ENCODE measurements around the gene NFIA.
"Not testable (repeated sequence)": the region's sequence is repeated elsewhere in the genome, so short reads cannot be mapped to it uniquely, and the experiment has no call there.

Gene NFIA

DNA sequence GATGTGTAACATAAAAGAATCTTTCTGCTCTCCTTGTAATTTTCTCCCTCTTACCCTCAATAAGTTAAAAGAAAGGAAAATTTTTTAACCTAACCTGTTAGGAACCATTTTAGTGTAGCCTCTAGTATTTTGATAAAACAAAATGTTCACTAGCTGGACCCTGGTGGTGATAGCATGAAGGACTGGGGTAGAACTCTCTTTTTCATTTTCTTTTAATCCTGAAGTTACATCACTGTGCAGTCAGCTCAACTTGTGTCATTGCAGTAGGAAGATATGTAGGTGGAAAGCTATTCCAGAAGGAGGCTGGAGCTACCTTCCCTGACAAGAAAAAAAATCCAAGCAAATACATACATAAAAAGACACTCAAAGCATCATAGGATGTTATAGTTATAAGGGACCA lies 39.3 kb downstream of the NFIA start:
- DNase-seq (ENCODE audit: insufficient read length, low spot score) (no peak), FAIRE-seq (no peak)
- TF ChIP-seq POLR2A (IDR thresholded peaks at IDR 0.05; ENCODE audit: low read depth, low read length) (no peak), POLR2AphosphoS5 (IDR thresholded peaks at IDR 0.05; ENCODE audit: low read depth, low read length) (no peak), PAX5 (IDR thresholded peaks at IDR 0.05; ENCODE audit: insufficient read depth, low read length, severe bottlenecking) (no peak), TAF1 (IDR thresholded peaks at IDR 0.05; ENCODE audit: low read depth, low read length) (no peak), POU2F2 (IDR thresholded peaks at IDR 0.05; ENCODE audit: low read depth, low read length) (no peak), SPI1 (IDR thresholded peaks at IDR 0.05; ENCODE audit: low read depth, low read length) (no peak)

DNA sequence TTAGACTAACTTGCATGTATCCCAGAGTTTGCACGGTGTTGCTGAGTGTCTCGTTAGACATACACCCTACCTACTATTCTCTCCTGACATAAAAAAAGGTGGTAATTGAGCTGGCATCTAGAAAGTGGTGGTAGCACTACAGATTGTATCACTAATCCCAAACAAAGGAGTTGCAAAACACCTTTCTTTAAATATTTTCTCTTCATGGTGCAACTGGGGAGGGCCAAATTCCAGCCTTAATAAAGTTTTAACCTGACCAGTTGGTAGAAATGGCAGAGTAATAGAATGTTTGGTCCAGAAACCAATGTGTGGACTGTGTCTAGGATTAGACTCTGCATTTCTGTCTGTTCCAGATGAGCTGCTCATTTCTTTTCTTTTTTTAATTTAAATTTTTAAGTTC lies 40.0 kb downstream of the NFIA start:
- FAIRE-seq, result no peak

DNA sequence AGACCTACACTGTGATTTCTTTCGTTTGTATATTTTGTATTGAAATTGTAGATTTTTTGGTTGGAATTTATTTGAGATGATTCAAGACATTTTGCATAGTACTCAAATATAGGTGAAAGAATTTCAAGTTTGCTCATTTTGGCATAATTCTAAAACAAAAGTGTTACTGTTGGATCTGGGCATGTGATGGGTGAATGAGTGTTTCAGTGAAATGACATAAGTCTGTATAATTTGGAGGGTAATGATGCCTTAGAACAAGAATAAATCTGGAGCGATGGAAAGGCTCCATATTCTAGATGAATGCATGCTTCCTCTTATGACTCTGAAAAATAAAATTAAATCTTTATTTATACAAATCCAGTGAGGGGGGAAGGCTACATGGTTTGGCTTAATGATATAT lies 41.0 kb downstream of the NFIA start:
- no peak for DNase-seq (ENCODE audit: insufficient read length, low spot score)
- TF ChIP-seq POLR2AphosphoS5 (IDR thresholded peaks at IDR 0.05; ENCODE audit: low read depth, low read length) (no peak), POU2F2 (IDR thresholded peaks at IDR 0.05; ENCODE audit: low read depth, low read length) (no peak), PAX5 (IDR thresholded peaks at IDR 0.05; ENCODE audit: insufficient read depth, low read length, severe bottlenecking) (no peak), POLR2A (IDR thresholded peaks at IDR 0.05; ENCODE audit: low read depth, low read length) (no peak), SPI1 (IDR thresholded peaks at IDR 0.05; ENCODE audit: low read depth, low read length) (no peak), TAF1 (IDR thresholded peaks at IDR 0.05; ENCODE audit: low read depth, low read length) (no peak)
- no peak for FAIRE-seq

More for the DNA sequence above, 40.0 kb downstream of the NFIA start:
- no peak for TF ChIP-seq SPI1 (IDR thresholded peaks at IDR 0.05; ENCODE audit: low read depth, low read length)
- TF ChIP-seq PAX5 (IDR thresholded peaks at IDR 0.05; ENCODE audit: insufficient read depth, low read length, severe bottlenecking), result no peak
- no peak for TF ChIP-seq TAF1 (IDR thresholded peaks at IDR 0.05; ENCODE audit: low read depth, low read length)
- no peak for TF ChIP-seq POLR2A (IDR thresholded peaks at IDR 0.05; ENCODE audit: low read depth, low read length)
- no peak for TF ChIP-seq POU2F2 (IDR thresholded peaks at IDR 0.05; ENCODE audit: low read depth, low read length)
- TF ChIP-seq POLR2AphosphoS5 (IDR thresholded peaks at IDR 0.05; ENCODE audit: low read depth, low read length), result no peak
- DNase-seq (ENCODE audit: insufficient read length, low spot score), result no peak

DNA sequence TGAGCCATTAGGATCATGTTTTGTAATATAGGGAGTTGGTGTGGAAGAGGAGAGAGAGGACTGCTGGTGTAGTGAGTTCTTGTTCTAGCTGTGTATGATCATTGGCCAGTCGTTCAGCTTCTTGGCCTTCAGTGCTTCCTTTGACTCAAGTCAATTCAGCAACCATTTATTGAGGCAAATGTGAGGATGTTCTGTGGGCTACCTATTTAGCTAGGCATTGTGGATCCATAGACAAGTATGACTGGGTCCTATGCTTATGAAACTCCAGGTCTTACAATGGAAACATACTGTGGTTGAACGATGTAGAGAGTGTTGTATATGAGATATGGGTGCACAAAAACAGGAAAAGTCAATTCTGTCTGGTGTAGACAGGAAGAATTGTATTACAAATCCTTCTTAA lies 41.7 kb downstream of the NFIA start:
- TF ChIP-seq POLR2A (IDR thresholded peaks at IDR 0.05; ENCODE audit: low read depth, low read length) (no peak), SPI1 (IDR thresholded peaks at IDR 0.05; ENCODE audit: low read depth, low read length) (no peak), TAF1 (IDR thresholded peaks at IDR 0.05; ENCODE audit: low read depth, low read length) (no peak), PAX5 (IDR thresholded peaks at IDR 0.05; ENCODE audit: insufficient read depth, low read length, severe bottlenecking) (no peak), POU2F2 (IDR thresholded peaks at IDR 0.05; ENCODE audit: low read depth, low read length) (no peak), POLR2AphosphoS5 (IDR thresholded peaks at IDR 0.05; ENCODE audit: low read depth, low read length) (no peak)
- FAIRE-seq, result no peak
- DNase-seq (ENCODE audit: insufficient read length, low spot score), result no peak

DNA sequence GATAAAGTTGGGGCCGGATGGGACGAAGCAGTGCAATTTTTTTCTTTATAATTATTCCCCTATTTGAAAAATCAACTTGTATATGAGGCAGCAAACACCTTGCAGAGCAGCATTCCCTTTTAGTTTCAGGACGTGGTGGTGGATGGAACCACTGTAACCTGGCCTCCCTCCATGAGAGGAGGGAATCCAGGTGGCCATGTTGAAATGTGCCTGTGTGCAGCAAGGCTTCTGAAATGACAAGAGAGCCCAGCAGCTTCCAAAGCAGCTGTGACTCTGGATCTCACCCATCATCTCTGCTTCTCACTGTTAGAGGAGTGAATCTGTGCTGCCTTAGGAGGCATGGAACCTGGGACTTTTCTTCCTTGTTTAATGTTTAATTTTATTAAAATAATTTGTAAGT lies 42.3 kb downstream of the NFIA start:
- TF ChIP-seq POU2F2 (IDR thresholded peaks at IDR 0.05; ENCODE audit: low read depth, low read length), result no peak
- no peak for TF ChIP-seq TAF1 (IDR thresholded peaks at IDR 0.05; ENCODE audit: low read depth, low read length)
- TF ChIP-seq PAX5 (IDR thresholded peaks at IDR 0.05; ENCODE audit: insufficient read depth, low read length, severe bottlenecking), result no peak
- TF ChIP-seq SPI1 (IDR thresholded peaks at IDR 0.05; ENCODE audit: low read depth, low read length), result no peak
- no peak for TF ChIP-seq POLR2AphosphoS5 (IDR thresholded peaks at IDR 0.05; ENCODE audit: low read depth, low read length)
- no peak for TF ChIP-seq POLR2A (IDR thresholded peaks at IDR 0.05; ENCODE audit: low read depth, low read length)
- FAIRE-seq, result no peak
- DNase-seq (ENCODE audit: insufficient read length, low spot score), result no peak

DNA sequence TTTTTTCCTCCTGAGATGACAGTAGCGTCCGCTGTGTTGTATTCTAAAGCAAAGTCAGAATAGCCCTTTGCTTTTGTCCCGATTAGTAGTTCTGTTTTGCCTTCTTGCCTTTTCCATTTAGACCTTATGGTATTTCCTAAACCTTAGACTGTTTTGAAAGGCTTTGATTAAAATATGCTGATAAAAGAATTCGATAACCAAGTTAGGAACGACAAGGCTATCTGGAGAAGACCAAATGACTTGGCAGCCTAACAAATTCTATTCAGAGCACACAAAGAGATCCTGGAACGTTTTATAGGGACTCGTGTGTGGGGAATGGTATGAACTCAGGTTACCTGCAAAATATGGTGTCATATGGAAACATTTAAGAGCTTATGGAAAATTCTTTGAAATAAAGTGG lies 42.9 kb downstream of the NFIA start:
- FAIRE-seq, result no peak

DNA sequence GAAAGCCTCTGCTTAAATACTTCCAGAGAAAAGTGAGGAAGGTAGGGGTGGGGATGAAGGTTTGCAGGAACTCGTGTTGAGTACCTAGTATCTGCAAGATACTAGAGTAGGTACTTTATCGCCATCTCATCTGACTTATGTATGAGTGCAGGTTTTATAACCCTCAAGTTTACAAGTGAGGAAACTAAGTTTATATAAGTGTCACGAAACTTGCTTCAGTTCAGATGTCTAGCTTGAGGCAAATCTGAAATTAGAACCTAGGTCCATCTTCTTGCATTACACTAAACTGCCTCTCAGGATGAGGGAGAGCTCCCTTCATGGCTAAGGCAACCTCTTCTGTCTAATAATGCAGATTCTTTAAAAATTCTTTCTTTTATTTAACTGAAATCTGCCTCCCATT lies 43.5 kb downstream of the NFIA start:
- FAIRE-seq (no peak), DNase-seq (ENCODE audit: insufficient read length, low spot score) (no peak)
- TF ChIP-seq POLR2AphosphoS5 (IDR thresholded peaks at IDR 0.05; ENCODE audit: low read depth, low read length) (no peak), POU2F2 (IDR thresholded peaks at IDR 0.05; ENCODE audit: low read depth, low read length) (no peak), PAX5 (IDR thresholded peaks at IDR 0.05; ENCODE audit: insufficient read depth, low read length, severe bottlenecking) (no peak), TAF1 (IDR thresholded peaks at IDR 0.05; ENCODE audit: low read depth, low read length) (no peak), SPI1 (IDR thresholded peaks at IDR 0.05; ENCODE audit: low read depth, low read length) (no peak), POLR2A (IDR thresholded peaks at IDR 0.05; ENCODE audit: low read depth, low read length) (no peak)

More for the DNA sequence above, 42.9 kb downstream of the NFIA start:
- DNase-seq (ENCODE audit: insufficient read length, low spot score), result no peak
- TF ChIP-seq POLR2A (IDR thresholded peaks at IDR 0.05; ENCODE audit: low read depth, low read length) (no peak), PAX5 (IDR thresholded peaks at IDR 0.05; ENCODE audit: insufficient read depth, low read length, severe bottlenecking) (no peak), POLR2AphosphoS5 (IDR thresholded peaks at IDR 0.05; ENCODE audit: low read depth, low read length) (no peak), TAF1 (IDR thresholded peaks at IDR 0.05; ENCODE audit: low read depth, low read length) (no peak), SPI1 (IDR thresholded peaks at IDR 0.05; ENCODE audit: low read depth, low read length) (no peak), POU2F2 (IDR thresholded peaks at IDR 0.05; ENCODE audit: low read depth, low read length) (no peak)

DNA sequence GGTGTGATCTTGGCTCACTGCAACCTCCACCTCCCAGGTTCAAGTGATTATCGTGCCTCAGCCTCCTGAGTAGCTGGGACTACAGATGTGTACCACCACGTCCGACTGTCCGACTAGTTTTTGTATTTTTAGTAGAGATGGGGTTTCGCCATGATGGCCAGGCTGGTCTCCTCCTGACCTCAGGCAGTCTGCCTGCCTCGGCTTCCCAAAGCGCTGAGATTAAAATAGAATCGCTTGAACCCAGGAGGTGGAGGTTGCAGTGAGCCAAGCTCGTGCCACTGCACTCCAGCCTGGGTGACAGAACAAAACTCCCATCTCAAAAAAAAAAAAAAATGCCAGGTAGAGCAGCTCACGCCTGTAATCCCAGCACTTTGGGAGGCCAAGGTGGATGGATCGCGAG lies 44.5 kb downstream of the NFIA start:
- DNase-seq (ENCODE audit: insufficient read length, low spot score); FAIRE-seq: not testable (repeated sequence)

DNA sequence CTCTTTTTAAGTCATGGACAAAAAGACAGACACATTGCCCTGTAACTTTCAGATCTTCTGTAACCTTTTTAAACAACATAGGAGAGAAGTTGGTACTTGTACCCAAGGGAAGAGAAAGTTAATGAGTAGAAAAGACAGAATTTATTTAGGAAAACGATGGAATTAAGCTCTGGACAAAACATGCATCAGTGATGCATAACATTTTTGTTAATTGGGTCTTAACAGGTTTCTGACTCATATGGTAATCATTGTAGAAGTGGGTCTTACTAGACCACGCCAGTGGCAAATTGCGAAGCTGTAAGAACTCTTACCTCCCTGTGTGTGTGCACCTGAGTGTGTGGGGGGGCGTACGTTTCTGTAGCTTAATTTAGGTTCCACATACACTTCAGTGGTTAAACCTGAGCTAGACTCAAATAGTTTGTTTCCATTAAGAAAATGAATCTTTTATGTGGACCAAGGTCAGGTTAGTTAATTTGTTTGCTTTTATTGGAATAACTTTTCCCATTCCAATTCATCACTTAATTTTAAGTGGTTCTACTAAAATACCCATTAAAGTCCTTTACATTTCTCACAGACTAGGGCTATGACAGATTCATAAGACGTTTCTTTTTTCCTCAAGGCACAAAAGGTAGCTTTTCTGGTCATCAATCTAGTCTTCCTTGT lies 48.1 kb downstream of the NFIA start:
- no peak for TF ChIP-seq POU2F2 (IDR thresholded peaks at IDR 0.05; ENCODE audit: low read depth, low read length)
- no peak for TF ChIP-seq TAF1 (IDR thresholded peaks at IDR 0.05; ENCODE audit: low read depth, low read length)
- no peak for TF ChIP-seq POLR2A (IDR thresholded peaks at IDR 0.05; ENCODE audit: low read depth, low read length)
- no peak for TF ChIP-seq POLR2AphosphoS5 (IDR thresholded peaks at IDR 0.05; ENCODE audit: low read depth, low read length)
- TF ChIP-seq SPI1 (IDR thresholded peaks at IDR 0.05; ENCODE audit: low read depth, low read length), result no peak
- TF ChIP-seq PAX5 (IDR thresholded peaks at IDR 0.05; ENCODE audit: insufficient read depth, low read length, severe bottlenecking), result no peak
- no peak for FAIRE-seq
- no peak for DNase-seq (ENCODE audit: insufficient read length, low spot score)

DNA sequence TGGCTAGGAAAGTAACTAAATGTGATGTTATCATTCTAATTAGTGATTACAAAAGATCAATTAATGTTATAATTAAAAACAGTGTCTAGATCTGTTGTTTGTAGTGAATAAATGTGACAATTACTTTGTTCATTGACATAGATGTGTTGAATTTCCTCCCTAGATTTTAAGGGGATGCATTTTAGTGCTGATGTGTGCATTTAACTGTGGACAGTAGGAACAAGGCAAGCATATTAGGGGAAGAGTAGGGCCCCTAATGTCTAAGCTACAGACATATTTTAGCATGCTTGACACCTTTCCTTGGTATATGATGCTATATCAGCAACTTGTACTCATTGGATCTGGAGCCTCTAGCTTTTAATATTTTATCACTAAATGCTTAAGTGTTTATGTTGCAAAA lies 48.9 kb downstream of the NFIA start:
- FAIRE-seq (no peak), DNase-seq (ENCODE audit: insufficient read length, low spot score) (no peak)
- TF ChIP-seq POU2F2 (IDR thresholded peaks at IDR 0.05; ENCODE audit: low read depth, low read length) (no peak), POLR2A (IDR thresholded peaks at IDR 0.05; ENCODE audit: low read depth, low read length) (no peak), TAF1 (IDR thresholded peaks at IDR 0.05; ENCODE audit: low read depth, low read length) (no peak), SPI1 (IDR thresholded peaks at IDR 0.05; ENCODE audit: low read depth, low read length) (no peak), PAX5 (IDR thresholded peaks at IDR 0.05; ENCODE audit: insufficient read depth, low read length, severe bottlenecking) (no peak), POLR2AphosphoS5 (IDR thresholded peaks at IDR 0.05; ENCODE audit: low read depth, low read length) (no peak)

Data from GM12891 (cell line).